Activated naive CD4-positive, alpha-beta T cell treated with anti-CD3 and anti-CD28 coated beads for 36 hours (primary cell): Measurements from ENCODE around the gene BUB3. TPM values are rescaled to one million over a fixed set of nuclear protein-coding genes. Genes with fewer than 3 reads are reported as not detected.

Source experiments
- CTCF ChIA-PET: fragments of 350-600 bp; sonication (Branson Sonifier 250); formaldehyde crosslinking; loops from one replicate; lab custom pipeline; 2021; ENCODE audit warnings: antibody characterized with exemption; lab: Charles Lee
- DNase-seq: peaks from one replicate; pipeline ENCODE4 v3.0.0-alpha.2; 2020
- H3K27ac Mint-ChIP-seq: one replicate; pipeline ENCODE4 v1.8.0; 2021; ENCODE audit warnings: mild to moderate bottlenecking, mixed read lengths
- H3K27me3 Mint-ChIP-seq: one replicate; pipeline ENCODE4 v1.8.0; 2021; ENCODE audit warnings: low read depth, mixed read lengths
- H3K36me3 Mint-ChIP-seq: one replicate; pipeline ENCODE4 v1.8.0; 2021; ENCODE audit warnings: low read depth, mixed read lengths
- H3K4me1 Mint-ChIP-seq: one replicate; pipeline ENCODE4 v1.8.0; 2021; ENCODE audit warnings: low read depth, mixed read lengths
- H3K4me3 Mint-ChIP-seq: one replicate; pipeline ENCODE4 v1.8.0; 2021; ENCODE audit warnings: mild to moderate bottlenecking, moderate library complexity, mixed read lengths
- H3K9me3 Mint-ChIP-seq: one replicate; pipeline ENCODE4 v1.8.0; 2021; ENCODE audit warnings: mixed read lengths
- intact Hi-C: fragments of 100-400 bp; cut with micrococcal nuclease; formaldehyde crosslinking; loops from one replicate; pipeline ENCODE4 v1.15.1; 2023
- total RNA-seq, 2 experiments: library from RNA; stranded (reverse); gene quantifications; one replicate each; pipeline ENCODE4 v1.2.3, GENCODE V29; 2021

BUB3 gene
- total RNA-seq, 2 experiments from 2014 or later = 293 to 307 TPM

DNA sequence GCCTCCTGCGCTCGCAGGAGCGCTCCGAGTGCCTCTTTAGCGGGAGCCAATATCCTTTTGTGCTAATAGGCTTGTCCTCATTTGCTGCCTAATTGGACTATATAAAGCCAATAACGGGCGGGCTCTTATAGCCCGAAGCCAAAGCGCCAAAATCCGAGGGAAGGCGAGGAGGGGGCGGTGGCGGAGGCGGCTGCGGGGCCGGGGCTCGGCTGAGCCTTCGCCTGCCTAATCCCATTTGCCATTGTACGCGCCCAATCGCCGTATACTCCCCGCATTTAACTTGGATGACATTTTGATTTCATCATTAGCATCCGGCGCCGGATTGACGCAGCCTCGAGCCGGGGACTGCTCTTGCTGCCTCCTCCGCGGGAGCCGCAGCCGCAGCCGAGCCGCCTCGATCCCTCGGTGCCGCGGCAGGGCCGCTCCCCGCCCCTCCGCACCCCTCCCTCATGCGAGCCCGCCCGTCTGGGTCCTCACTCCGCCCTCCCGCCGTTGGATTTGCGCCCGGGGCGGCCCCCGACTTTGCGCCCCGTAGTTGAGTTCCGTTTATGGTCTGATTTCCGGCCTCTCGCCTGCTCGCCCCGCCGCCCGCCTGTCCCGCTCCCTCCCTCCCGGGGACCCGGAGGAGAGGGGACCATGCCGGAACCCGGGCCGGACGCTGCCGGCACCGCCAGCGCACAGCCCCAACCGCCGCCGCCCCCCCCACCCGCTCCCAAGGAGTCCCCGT, 18.6 kb upstream of the BUB3 start, which contains the start of gene HMX3:
Gene HMX3 (plus strand): TSS at position 556 of the 727 bp plus-strand sequence. CDS start 81 bp downstream, at position 637.
- Mint-ChIP-seq H3K27me3 (peaks cover 78% of the 10 kb centered on the region), H3K4me1 (peaks cover 37% of the 10 kb centered on the region), H3K9me3 (no peaks in the 10 kb centered on the region), H3K36me3 (no peaks in the 10 kb centered on the region), H3K27ac (no peak within 1 kb of the TSS), H3K4me3 (peak within 1 kb of the TSS; percentile 75)
- intact Hi-C loops = loop anchor here (1.0 to 5.0 kb wide), 5 partner anchors 10 to 832 kb away; partner anchors contain the start of genes BUB3, C10orf88 and IKZF5
- CTCF ChIA-PET = no interaction called here
- peak; percentile 75 for DNase-seq

DNA sequence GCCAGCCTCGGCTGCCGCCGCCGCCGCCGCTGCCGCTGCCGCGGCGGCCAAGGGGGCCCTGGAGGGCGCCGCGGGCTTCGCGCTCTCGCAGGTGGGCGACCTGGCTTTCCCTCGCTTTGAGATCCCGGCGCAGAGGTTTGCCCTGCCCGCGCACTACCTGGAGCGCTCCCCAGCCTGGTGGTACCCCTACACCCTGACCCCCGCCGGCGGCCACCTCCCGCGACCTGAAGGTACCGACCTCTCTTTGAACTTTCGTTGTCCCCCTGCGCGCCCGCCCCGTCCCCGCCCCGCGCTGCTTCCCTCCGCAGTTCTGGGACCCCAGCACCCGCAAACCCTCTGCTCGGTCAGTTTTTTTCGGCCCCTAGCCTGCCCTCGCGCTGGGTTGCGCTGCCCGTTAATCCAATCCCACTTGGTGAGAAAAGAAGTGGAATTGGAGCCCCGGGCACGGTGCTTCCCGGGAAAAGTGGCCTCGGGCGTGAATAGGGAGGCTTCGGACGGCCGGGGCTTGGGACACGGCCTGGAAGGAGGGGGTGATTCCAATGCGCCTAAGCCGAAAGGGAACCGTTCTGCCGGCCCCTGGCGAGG, 17.9 kb upstream of the BUB3 start:
- intact Hi-C loops = loop anchor here (5.0 kb wide), 2 partner anchors 184 to 831 kb away; partner anchors contain the start of gene C10orf88
- H3K9me3 Mint-ChIP-seq = no peaks in the 10 kb centered on the region
- no peak overlapping the region for H3K27ac Mint-ChIP-seq
- H3K4me1 Mint-ChIP-seq = peaks cover 38% of the 10 kb centered on the region
- peaks cover 80% of the 10 kb centered on the region for H3K27me3 Mint-ChIP-seq
- no peak for DNase-seq
- H3K36me3 Mint-ChIP-seq = no peaks in the 10 kb centered on the region
- CTCF ChIA-PET = interaction anchor here (0.9 kb wide), 1 partner anchor 14 kb away, joined by 3 read pairs; no protein-coding TSS in a partner anchor
- peak overlapping the region; percentile 75 for H3K4me3 Mint-ChIP-seq

DNA sequence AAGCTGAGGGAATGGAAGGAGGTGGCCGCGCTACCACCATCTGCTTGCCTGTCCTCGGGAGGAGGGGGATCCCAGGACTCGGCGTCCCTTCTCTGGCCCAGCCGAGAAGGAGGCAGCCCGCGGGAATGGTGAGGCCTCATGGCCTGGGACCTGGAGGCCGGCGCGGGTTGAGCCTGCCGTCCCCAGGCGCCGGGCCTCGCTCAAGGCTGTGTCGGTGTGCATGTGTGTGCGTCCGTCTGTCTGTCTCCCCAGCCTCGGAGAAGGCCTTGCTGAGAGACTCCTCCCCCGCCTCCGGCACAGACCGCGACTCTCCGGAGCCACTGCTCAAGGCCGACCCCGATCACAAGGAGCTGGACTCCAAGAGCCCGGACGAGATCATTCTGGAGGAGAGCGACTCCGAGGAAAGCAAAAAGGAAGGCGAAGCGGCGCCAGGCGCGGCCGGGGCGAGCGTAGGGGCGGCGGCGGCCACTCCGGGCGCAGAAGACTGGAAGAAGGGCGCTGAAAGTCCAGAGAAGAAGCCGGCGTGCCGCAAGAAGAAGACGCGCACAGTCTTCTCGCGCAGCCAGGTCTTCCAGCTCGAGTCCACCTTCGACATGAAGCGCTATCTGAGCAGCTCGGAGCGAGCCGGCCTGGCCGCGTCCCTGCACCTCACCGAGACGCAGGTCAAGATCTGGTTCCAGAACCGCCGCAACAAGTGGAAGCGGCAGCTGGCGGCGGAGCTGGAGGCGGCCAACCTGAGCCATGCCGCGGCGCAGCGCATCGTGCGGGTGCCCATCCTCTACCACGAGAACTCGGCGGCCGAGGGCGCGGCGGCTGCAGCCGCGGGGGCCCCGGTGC, 17.2 kb upstream of the BUB3 start:
- peaks cover 43% of the 10 kb centered on the region for H3K4me1 Mint-ChIP-seq
- no peak for DNase-seq
- intact Hi-C loops = loop anchor here (1.0 to 5.0 kb wide), 3 partner anchors 11 to 830 kb away; partner anchors contain the start of genes C10orf88 and HMX2
- no peaks in the 10 kb centered on the region for H3K9me3 Mint-ChIP-seq
- no peak overlapping the region for H3K27ac Mint-ChIP-seq
- H3K27me3 Mint-ChIP-seq = peaks cover 82% of the 10 kb centered on the region
- no peaks in the 10 kb centered on the region for H3K36me3 Mint-ChIP-seq
- CTCF ChIA-PET = interaction anchor here (0.9 kb wide), 1 partner anchor 14 kb away, joined by 3 read pairs; no protein-coding TSS in a partner anchor
- peak overlapping the region; percentile 75 for H3K4me3 Mint-ChIP-seq

DNA sequence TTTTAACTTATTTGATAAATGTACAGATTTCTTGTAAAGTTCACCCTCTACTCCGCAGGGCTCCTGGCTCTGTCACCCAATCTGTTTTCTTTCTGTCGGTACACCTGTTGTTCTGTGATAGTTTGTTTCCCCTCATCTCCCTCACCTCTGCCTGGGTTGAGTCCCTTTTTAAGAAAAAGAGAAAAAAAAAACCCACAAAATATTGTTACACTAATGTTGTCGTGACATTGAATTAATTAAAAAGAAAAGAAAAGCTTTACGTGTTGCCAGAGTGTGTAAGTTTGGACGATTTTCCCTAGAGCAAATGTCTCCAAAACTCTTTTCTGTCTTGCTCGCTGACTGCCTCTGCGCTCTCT, 15.1 kb upstream of the BUB3 start:
- H3K4me3 Mint-ChIP-seq = no peak overlapping the region
- H3K36me3 Mint-ChIP-seq = no peaks in the 10 kb centered on the region
- H3K27me3 Mint-ChIP-seq = peaks cover 82% of the 10 kb centered on the region
- H3K27ac Mint-ChIP-seq = no peak overlapping the region
- H3K4me1 Mint-ChIP-seq = peaks cover 46% of the 10 kb centered on the region
- CTCF ChIA-PET = interaction anchor here (0.6 to 1.1 kb wide), 2 partner anchors 10 to 21 kb away, joined by 3 to 7 read pairs; no protein-coding TSS in a partner anchor
- no peaks in the 10 kb centered on the region for H3K9me3 Mint-ChIP-seq
- DNase-seq = no peak
- intact Hi-C loops = loop anchor here (5.0 kb wide), 2 partner anchors 187 to 828 kb away; partner anchors contain the start of gene C10orf88

DNA sequence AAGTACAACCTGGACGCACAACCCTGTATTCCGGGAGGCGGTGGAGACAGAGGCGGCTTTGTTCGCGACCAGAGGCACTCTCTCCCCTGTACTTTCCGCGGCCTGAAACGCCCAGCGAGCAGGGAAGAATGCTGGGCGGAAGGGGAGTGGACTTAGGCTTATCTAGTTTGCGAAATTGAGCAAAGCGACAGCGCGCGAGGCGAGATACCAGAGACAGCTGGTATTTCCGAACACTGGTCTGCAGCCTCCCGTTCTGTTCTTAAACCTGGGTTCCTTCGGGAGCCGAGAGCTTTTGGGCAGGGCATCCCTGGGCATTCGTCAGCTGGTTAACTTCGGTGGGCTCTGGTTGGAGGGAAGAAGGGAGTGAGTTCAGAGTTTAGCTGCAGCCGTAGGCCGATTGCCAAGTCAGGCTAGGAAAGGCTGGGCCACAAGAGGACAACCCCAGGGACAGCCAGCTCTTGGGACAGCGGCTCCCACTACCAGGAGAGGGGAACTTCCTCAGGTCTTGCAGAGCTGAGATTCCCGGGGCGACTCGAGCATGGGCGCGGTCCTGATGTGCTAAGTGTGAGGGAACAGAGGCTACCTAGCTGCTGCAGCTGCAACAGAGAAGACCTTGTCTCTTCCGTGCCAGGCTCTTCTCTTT, 14.6 kb upstream of the BUB3 start:
- intact Hi-C loops = loop anchor here (1.0 to 10.0 kb wide), 4 partner anchors 187 to 1015 kb away; partner anchors contain the start of gene C10orf88
- no peaks in the 10 kb centered on the region for H3K36me3 Mint-ChIP-seq
- peaks cover 45% of the 10 kb centered on the region for H3K4me1 Mint-ChIP-seq
- no peak for DNase-seq
- peaks cover 82% of the 10 kb centered on the region for H3K27me3 Mint-ChIP-seq
- no peak overlapping the region for H3K27ac Mint-ChIP-seq
- H3K9me3 Mint-ChIP-seq = no peaks in the 10 kb centered on the region
- H3K4me3 Mint-ChIP-seq = peak overlapping the region; percentile 58
- CTCF ChIA-PET = interaction anchor here (0.6 to 1.1 kb wide), 3 partner anchors 10 to 21 kb away, joined by 3 to 7 read pairs (median 6); no protein-coding TSS in a partner anchor

DNA sequence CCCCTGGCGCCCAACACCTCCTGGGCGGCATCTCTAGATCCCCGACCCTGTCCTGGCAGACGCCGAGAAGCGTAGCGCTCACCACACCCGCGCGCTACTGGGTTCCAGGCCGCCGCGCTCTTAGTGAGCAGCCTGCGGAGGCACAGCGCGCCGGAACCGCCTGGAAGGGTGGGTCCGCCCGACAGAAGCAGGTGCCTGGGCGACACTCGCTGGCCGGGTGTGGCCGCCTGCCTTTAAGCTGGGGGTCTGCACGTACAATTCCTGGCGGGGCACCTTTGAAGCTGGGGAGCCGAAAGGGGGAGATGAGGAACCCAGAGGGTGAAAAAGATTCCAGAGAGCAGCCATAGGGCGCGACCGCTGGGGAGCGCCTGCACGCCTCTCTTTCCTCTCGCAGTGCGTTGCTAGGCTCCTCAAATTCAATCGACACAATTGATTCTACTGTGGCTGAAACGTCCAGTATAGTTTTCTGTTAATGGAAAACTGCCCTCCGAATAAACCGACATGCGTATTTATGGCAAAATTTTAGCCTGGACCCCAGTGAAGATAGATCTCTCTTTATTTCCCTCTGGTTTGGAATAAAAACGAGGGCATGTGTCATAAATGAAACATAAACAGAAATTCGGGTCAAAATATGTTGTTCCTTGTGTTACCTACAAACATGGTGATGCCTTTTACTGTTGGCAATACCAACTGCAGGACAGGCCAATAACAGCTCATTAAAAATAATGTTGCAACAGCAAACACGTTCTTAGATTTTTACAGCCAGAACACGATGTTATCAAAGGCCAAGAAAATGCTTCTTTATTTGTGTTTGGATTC, 13.8 kb upstream of the BUB3 start:
- Mint-ChIP-seq H3K27ac (no peak overlapping the region), H3K9me3 (no peaks in the 10 kb centered on the region), H3K4me3 (peak overlapping the region; percentile 58), H3K27me3 (peaks cover 86% of the 10 kb centered on the region), H3K36me3 (no peaks in the 10 kb centered on the region), H3K4me1 (peaks cover 53% of the 10 kb centered on the region)
- CTCF ChIA-PET = interaction anchor here (0.7 to 1.5 kb wide), 3 partner anchors 9 to 135 kb away, joined by 6 to 7 read pairs (median 6); no protein-coding TSS in a partner anchor
- no peak for DNase-seq
- intact Hi-C loops = loop anchor here (1.0 to 10.0 kb wide), 2 partner anchors 240 to 1014 kb away; no protein-coding TSS in a partner anchor

DNA sequence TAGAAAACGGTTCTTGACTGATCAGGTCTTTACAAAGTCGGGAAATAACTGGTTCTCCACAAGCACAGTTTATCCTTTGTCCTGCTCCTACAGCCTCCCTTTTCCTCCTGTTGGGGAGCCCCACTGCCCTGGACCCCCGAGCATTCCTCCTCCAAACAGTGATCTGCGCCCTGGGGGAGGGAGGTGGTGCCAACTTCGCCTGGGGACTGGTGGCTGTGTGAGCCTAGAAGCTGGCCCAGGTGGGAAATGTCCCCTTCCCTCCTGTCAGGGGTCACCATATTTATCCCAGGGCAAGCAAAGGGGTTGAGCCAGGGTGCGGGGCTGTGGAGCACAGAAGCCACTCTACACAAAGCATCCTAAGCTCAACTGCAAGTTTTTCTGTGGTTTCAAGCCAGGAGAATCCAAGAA, 13.2 kb upstream of the BUB3 start:
- no peak for DNase-seq
- CTCF ChIA-PET = interaction anchor here (0.6 to 1.5 kb wide), 3 partner anchors 9 to 134 kb away, joined by 3 to 7 read pairs (median 6); no protein-coding TSS in a partner anchor
- H3K27me3 Mint-ChIP-seq = peaks cover 92% of the 10 kb centered on the region
- no peaks in the 10 kb centered on the region for H3K9me3 Mint-ChIP-seq
- intact Hi-C loops = loop anchor here (1.0 to 10.0 kb wide), 2 partner anchors 239 to 1014 kb away; no protein-coding TSS in a partner anchor
- peaks cover 59% of the 10 kb centered on the region for H3K4me1 Mint-ChIP-seq
- H3K36me3 Mint-ChIP-seq = no peaks in the 10 kb centered on the region
- H3K4me3 Mint-ChIP-seq = no peak overlapping the region
- no peak overlapping the region for H3K27ac Mint-ChIP-seq

DNA sequence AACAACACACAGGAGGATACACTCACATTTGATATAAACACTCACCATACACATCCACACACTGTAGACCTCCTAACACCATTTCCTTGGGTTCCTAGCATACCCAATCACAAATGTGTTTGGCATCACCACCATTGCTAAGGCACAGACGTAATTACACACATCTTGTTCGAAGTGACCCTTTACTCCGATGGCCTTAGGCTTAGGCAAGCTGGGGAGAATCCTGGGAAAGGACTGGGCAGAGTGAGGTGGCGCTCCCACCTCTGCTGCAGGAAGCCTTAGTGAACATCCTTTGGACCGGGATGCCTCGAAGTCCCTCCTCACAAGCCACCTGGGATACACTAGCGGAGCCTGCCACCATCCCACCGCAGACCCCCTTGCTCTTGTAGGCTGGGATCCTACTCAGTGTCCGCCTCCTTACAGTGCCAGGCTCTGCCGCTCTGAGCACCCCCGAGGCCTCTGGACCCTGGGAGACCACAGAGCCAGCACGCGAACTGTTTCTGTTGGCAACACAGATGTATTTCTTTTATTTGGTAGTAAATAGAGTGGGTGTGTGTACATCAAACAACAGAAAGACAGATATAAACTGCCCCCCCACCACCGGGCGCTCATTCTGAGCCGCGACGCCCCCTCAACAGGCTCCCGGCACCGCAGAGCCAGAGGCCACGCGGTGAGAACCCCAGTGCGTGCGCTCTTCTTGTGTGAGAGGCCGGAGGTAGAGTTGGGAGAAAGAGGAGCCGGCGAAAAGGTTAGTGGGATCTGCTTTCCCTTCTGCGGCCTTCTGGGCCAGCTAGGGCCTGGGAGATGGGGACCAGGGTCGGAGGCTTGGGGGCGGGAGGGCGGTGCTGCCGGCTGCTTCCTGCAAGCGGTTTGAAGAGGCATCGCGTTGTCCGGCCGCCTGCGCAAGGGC, 12.2 kb upstream of the BUB3 start:
- no peaks in the 10 kb centered on the region for H3K9me3 Mint-ChIP-seq
- intact Hi-C loops = loop anchor here (10.0 kb wide), 1 partner anchor 1013 kb away; no protein-coding TSS in a partner anchor

DNA sequence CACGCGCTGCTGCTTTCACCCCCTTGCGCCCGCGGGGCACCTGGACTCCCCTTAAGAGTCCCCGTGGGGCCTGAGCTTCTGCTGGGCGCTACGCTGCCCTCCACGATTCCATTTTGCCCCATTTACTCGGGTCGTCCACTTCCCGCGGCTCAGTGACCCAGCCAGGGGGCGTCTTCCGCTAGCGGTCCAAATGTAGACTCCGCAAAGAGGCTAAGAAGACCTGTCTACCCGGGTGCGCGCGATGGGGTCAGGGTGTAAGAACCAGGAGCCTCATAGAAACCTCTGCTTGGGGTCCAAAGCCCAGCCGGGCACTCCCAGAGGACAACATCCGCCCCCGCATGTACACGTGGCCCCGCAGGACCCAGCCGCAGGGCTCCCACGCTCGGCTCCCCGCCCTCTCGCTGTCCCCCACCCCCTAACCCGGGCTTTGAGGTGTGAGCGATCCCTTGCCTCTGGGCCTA, 11.5 kb upstream of the BUB3 start:
- H3K4me1 Mint-ChIP-seq = peaks cover 59% of the 10 kb centered on the region
- no peaks in the 10 kb centered on the region for H3K36me3 Mint-ChIP-seq
- no peak overlapping the region for H3K4me3 Mint-ChIP-seq
- no peaks in the 10 kb centered on the region for H3K9me3 Mint-ChIP-seq
- CTCF ChIA-PET = interaction anchor here (0.5 kb wide), 1 partner anchor 324 kb away, joined by 5 read pairs; no protein-coding TSS in a partner anchor
- DNase-seq = no peak
- no peak overlapping the region for H3K27ac Mint-ChIP-seq
- intact Hi-C loops = loop anchor here (10.0 kb wide), 1 partner anchor 1012 kb away; no protein-coding TSS in a partner anchor
- peaks cover 91% of the 10 kb centered on the region for H3K27me3 Mint-ChIP-seq

More for the DNA sequence above, 12.2 kb upstream of the BUB3 start:
- CTCF ChIA-PET = interaction anchor here (0.5 to 1.5 kb wide), 3 partner anchors 8 to 325 kb away, joined by 3 to 6 read pairs (median 5); no protein-coding TSS in a partner anchor
- H3K36me3 Mint-ChIP-seq = no peaks in the 10 kb centered on the region
- no peak overlapping the region for H3K27ac Mint-ChIP-seq
- peaks cover 58% of the 10 kb centered on the region for H3K4me1 Mint-ChIP-seq
- H3K4me3 Mint-ChIP-seq = no peak overlapping the region
- DNase-seq = no peak
- H3K27me3 Mint-ChIP-seq = peaks cover 91% of the 10 kb centered on the region
